ENCODE results near the gene OR1D5.
"Not testable (repeated sequence)": the region's sequence is repeated elsewhere in the genome, so short reads cannot be mapped to it uniquely, and the experiment has no call there.

OR1D5 gene

GRCh38 chr17:3063507-3063906 lies at the start of gene OR1D5:
OR1D5 (minus strand) TSS chr17:3063607; CDS start chr17:3063607, 0 bp downstream.
- DNase-seq = not testable (repeated sequence)

GRCh38 chr17:3104322-3104721 lies 40.9 kb upstream of the OR1D5 start, which contains the start of gene OR1D2:
OR1D2 (minus strand) TSS chr17:3104422; CDS start chr17:3092996, 11,426 bp downstream.
- DNase-seq = no peak

- DNase-seq = not testable (repeated sequence)
These were observed 10.4 kb upstream of the OR1D5 start for GRCh38 chr17:3073850-3074249.

- DNase-seq = not testable (repeated sequence)
These were observed 1.8 kb upstream of the OR1D5 start for GRCh38 chr17:3065192-3065591.

GRCh38 chr17:3062824-3063377 lies 506 bp downstream of the OR1D5 start:
- not testable (repeated sequence) for DNase-seq

- DNase-seq = not testable (repeated sequence)
These were observed 8.5 kb downstream of the OR1D5 start for GRCh38 chr17:3054868-3055267.

GRCh38 chr17:3049705-3050295 lies 13.6 kb downstream of the OR1D5 start:
- DNase-seq = no peak

GRCh38 chr17:3048727-3049471 lies 14.5 kb downstream of the OR1D5 start:
- peak; percentile 97 for DNase-seq

- no peak for DNase-seq
These were observed 16.7 kb downstream of the OR1D5 start for GRCh38 chr17:3046753-3047152.

GRCh38 chr17:3043737-3044365 lies 19.6 kb downstream of the OR1D5 start:
- DNase-seq = no peak

- no peak for DNase-seq
These were observed 22.5 kb downstream of the OR1D5 start for GRCh38 chr17:3040882-3041281.

- DNase-seq = no peak
These were observed 23.7 kb downstream of the OR1D5 start for GRCh38 chr17:3039736-3040135.

GRCh38 chr17:3038941-3039340 lies 24.5 kb downstream of the OR1D5 start:
- DNase-seq = no peak

- DNase-seq = no peak
These were observed 26.1 kb downstream of the OR1D5 start for GRCh38 chr17:3037259-3037658.

- DNase-seq = no peak
These were observed 26.6 kb downstream of the OR1D5 start for GRCh38 chr17:3036800-3037199.

GRCh38 chr17:3035968-3036280 lies 27.5 kb downstream of the OR1D5 start:
- no peak for DNase-seq

- no peak for DNase-seq
These were observed 28.0 kb downstream of the OR1D5 start for GRCh38 chr17:3035256-3035967.

- no peak for DNase-seq
These were observed 28.9 kb downstream of the OR1D5 start for GRCh38 chr17:3034578-3034920.

GRCh38 chr17:3033741-3034577 lies 29.4 kb downstream of the OR1D5 start:
- no peak for DNase-seq

GRCh38 chr17:3033248-3033640 lies 30.2 kb downstream of the OR1D5 start:
- no peak for DNase-seq

- DNase-seq = no peak
These were observed 30.9 kb downstream of the OR1D5 start for GRCh38 chr17:3032258-3033247.
